HEK293T (cell line): ENCODE data around the gene OXSR1.

Experiments used
- ARNT ChIP-seq: fragments of 450-650 bp; IDR thresholded peaks from 2 replicates; pipeline ENCODE4 v1.6.1; 2017; ENCODE audit warnings: mild to moderate bottlenecking
- FOXK2 ChIP-seq: fragments of 450-650 bp; IDR thresholded peaks from 2 replicates; pipeline ENCODE4 v1.6.1; 2016; ENCODE audit warnings: mild to moderate bottlenecking
- SP1 ChIP-seq: fragments of 450-650 bp; IDR thresholded peaks from 2 replicates; pipeline ENCODE4 v1.6.1; 2017

- TF ChIP-seq FOXK2 (no peak), ARNT (no peak), SP1 (no peak)
Measured at GRCh38 chr3:38168151-38169026, 3.1 kb downstream of the OXSR1 start.
